HG03378 (cell line): ENCODE measurements around the gene VLDLR.
"Not testable (repeated sequence)": the region's sequence is repeated elsewhere in the genome, so short reads cannot be mapped to it uniquely, and the experiment has no call there.

Experiments used
- ATAC-seq: cut with Tn5 transposase; IDR thresholded peaks from one replicate; pipeline ENCODE4 v1.9.1; 2021; ENCODE audit warnings: mild to moderate bottlenecking, moderate library complexity; ENCODE audit not compliant: unreplicated experiment

VLDLR gene

GRCh38 chr9:2707256-2707655, 85.7 kb downstream of the VLDLR start:
- not testable (repeated sequence) for ATAC-seq
